Measurements from ENCODE around the gene TBL1XR1.
A peak's percentile ranks its signal among the peaks of the same experiment; 100 is the strongest.

The TBL1XR1 gene

DNA sequence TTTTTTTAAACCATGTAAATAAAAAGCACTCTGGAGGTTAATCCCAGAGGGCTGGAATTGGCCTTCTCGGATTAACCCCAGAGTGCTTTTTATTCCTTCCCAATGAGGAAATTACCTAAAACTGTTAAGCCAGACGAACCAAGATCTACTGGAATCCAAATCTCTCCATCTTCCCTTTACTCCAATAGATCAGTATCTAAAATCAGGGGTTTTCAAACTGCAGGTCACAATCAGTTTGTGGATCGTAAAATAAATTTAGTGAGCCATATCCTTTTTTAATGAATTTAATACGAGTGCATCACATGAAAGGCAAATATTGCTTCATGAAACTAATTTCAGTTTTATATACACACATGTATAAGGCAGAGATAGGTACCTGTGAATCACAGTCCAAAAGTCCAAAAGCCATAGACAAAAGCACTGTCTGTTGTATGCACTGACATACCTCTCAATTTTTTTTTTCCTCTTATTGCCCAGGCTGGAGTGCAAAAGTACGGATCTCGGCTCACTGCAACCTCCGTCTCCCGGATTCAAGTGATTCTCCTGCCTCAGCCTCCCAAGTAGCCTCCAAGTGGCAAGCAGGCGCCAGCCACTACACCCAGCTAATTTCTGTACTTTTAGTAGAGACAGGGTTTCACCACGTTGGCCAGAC lies 61.3 kb downstream of the TBL1XR1 start:
- peaks cover 0 to 2% of the 10 kb centered on the region in 2 donors for H3K9me3 Mint-ChIP-seq
- H3K4me1 Mint-ChIP-seq: peaks cover 31 to 77% of the 10 kb centered on the region in 2 donors

GRCh38 chr3:177134816-177135210 lies 62.5 kb downstream of the TBL1XR1 start:
- H3K27me3 Mint-ChIP-seq: no peaks in the 10 kb centered on the region
- H3K4me1 Mint-ChIP-seq: peaks cover 31 to 83% of the 10 kb centered on the region in 2 donors
- H3K4me3 Mint-ChIP-seq: no peak overlapping the region
- peaks cover 0 to 2% of the 10 kb centered on the region in 2 donors for H3K9me3 Mint-ChIP-seq
- no peak for DNase-seq
- H3K27ac Mint-ChIP-seq: no peak overlapping the region
- peaks cover 41 to 60% of the 10 kb centered on the region in 2 donors for H3K36me3 Mint-ChIP-seq
- no peak for ATAC-seq (replicated peaks)

More for the DNA sequence above, 61.3 kb downstream of the TBL1XR1 start:
- DNase-seq (no peak), ATAC-seq (replicated peaks) (no peak)
- Mint-ChIP-seq H3K27ac (no peak overlapping the region), H3K36me3 (peaks cover 40 to 59% of the 10 kb centered on the region in 2 donors), H3K27me3 (no peaks in the 10 kb centered on the region), H3K4me3 (no peak overlapping the region)

- H3K27ac Mint-ChIP-seq: peak overlapping the region; percentile 77
- H3K9me3 Mint-ChIP-seq: peaks cover 0 to 2% of the 10 kb centered on the region in 2 donors
- ATAC-seq (replicated peaks) (no peak), DNase-seq (no peak)
- no peaks in the 10 kb centered on the region for H3K27me3 Mint-ChIP-seq
- peaks cover 31 to 83% of the 10 kb centered on the region in 2 donors for H3K4me1 Mint-ChIP-seq
- H3K4me3 Mint-ChIP-seq: no peak overlapping the region
- H3K36me3 Mint-ChIP-seq: peaks cover 39 to 54% of the 10 kb centered on the region in 2 donors
Observed at GRCh38 chr3:177133860-177134815, 63.1 kb downstream of the TBL1XR1 start.

DNA sequence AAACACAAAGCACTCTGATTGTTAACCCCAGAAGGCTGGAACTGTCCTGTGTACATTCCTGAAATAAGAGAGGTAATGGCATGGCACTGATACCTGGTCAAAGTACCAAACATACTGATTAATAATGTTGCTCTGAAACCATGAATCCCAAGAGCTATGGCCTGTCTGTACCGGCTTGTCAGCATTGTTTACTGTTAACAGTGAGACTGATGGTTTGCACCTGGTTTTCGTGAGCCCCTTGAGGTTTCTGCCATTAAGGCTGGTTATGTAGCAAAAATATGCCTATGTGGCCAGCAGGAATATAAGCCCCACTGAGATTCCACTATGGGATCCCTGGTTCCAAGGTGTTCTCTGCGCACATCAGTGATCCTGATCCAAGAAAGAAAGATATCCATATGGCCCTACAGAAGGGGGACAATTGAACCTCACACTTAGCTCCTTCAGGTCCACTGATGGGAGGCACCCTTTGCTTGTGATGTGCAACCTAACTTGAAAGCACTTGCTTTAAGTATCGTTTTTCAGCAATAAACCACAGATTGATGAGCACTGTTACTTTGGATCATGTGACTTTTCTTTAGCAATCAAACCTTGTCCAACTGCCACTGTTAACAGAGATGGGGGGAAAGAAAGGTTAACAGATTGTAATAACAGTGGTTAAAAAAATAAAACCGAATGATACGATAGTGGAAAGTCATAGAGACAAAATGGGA lies 65.2 kb downstream of the TBL1XR1 start:
- ATAC-seq (replicated peaks) (no peak), DNase-seq (no peak)
- Mint-ChIP-seq H3K4me3 (no peak overlapping the region), H3K4me1 (peaks cover 26 to 78% of the 10 kb centered on the region in 2 donors), H3K27me3 (no peaks in the 10 kb centered on the region), H3K36me3 (peaks cover 37 to 55% of the 10 kb centered on the region in 2 donors), H3K9me3 (peaks cover 0 to 2% of the 10 kb centered on the region in 2 donors), H3K27ac (peak overlapping the region; percentile 68)

GRCh38 chr3:177127008-177127407 lies 70.3 kb downstream of the TBL1XR1 start:
- DNase-seq (no peak), ATAC-seq (replicated peaks) (no peak)
- no peak overlapping the region for H3K27ac Mint-ChIP-seq
- H3K27me3 Mint-ChIP-seq: no peaks in the 10 kb centered on the region
- peaks cover 21 to 47% of the 10 kb centered on the region in 2 donors for H3K36me3 Mint-ChIP-seq
- H3K4me1 Mint-ChIP-seq: peaks cover 26 to 72% of the 10 kb centered on the region in 2 donors
- H3K9me3 Mint-ChIP-seq: peaks cover 0 to 2% of the 10 kb centered on the region in 2 donors
- H3K4me3 Mint-ChIP-seq: no peak overlapping the region

- peaks cover 28 to 76% of the 10 kb centered on the region in 2 donors for H3K4me1 Mint-ChIP-seq
- ATAC-seq (replicated peaks) (no peak), DNase-seq (no peak)
- no peaks in the 10 kb centered on the region for H3K27me3 Mint-ChIP-seq
- H3K9me3 Mint-ChIP-seq: peaks cover 0 to 2% of the 10 kb centered on the region in 2 donors
- peaks cover 22 to 48% of the 10 kb centered on the region in 2 donors for H3K36me3 Mint-ChIP-seq
- no peak overlapping the region for H3K4me3 Mint-ChIP-seq
- H3K27ac Mint-ChIP-seq: no peak overlapping the region
Observed at GRCh38 chr3:177126015-177126773, 71.1 kb downstream of the TBL1XR1 start.

GRCh38 chr3:177124882-177125281 lies 72.4 kb downstream of the TBL1XR1 start:
- no peaks in the 10 kb centered on the region for H3K27me3 Mint-ChIP-seq
- no peak for ATAC-seq (replicated peaks)
- H3K9me3 Mint-ChIP-seq: peaks cover 0 to 2% of the 10 kb centered on the region in 2 donors
- H3K4me1 Mint-ChIP-seq: peaks cover 36 to 79% of the 10 kb centered on the region in 2 donors
- DNase-seq: no peak
- H3K36me3 Mint-ChIP-seq: peaks cover 18 to 48% of the 10 kb centered on the region in 2 donors
- no peak overlapping the region for H3K4me3 Mint-ChIP-seq
- H3K27ac Mint-ChIP-seq: no peak overlapping the region

GRCh38 chr3:177123822-177124221 lies 73.5 kb downstream of the TBL1XR1 start:
- Mint-ChIP-seq H3K36me3 (peaks cover 18 to 50% of the 10 kb centered on the region in 2 donors), H3K27me3 (no peaks in the 10 kb centered on the region), H3K4me1 (peaks cover 39 to 77% of the 10 kb centered on the region in 2 donors), H3K9me3 (peaks cover 0 to 2% of the 10 kb centered on the region in 2 donors), H3K4me3 (no peak overlapping the region), H3K27ac (peak overlapping the region; percentile 51)
- DNase-seq (no peak), ATAC-seq (replicated peaks) (no peak)

DNA sequence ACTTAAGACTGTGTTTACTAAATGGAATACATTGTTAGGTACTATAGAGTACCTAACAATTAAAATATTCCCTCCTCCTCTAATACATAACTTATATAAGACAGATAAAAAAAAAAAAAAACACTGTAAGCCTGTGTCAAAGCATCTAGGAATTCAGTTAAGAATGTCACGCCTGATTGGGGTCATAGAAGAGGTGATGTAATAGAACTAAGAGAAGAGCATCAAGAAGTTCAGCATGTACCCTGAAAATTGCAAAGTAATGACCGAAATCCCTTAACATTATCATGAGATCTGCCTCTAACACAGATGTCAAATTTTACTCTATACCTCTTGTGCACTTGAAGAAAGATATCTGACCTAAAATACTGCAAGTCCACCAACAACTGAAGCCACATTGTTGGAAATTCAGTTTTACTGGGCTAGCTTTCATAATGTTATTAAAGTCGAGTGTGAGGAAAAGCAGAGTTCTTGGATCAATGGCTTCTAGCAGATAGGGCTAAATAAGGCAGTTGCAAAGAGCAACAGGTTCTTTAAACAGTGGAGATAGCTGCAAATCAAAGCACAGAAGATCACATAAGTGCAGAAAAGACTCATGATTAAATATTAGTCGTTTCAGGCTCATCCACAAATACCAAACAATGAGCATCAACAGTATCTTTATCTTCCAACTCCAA lies 75.0 kb downstream of the TBL1XR1 start:
- Mint-ChIP-seq H3K4me1 (peaks cover 40 to 79% of the 10 kb centered on the region in 2 donors), H3K27ac (no peak overlapping the region), H3K4me3 (no peak overlapping the region), H3K27me3 (no peaks in the 10 kb centered on the region), H3K9me3 (peaks cover 0 to 2% of the 10 kb centered on the region in 2 donors), H3K36me3 (peaks cover 12 to 39% of the 10 kb centered on the region in 2 donors)
- ATAC-seq (replicated peaks) (no peak), DNase-seq (no peak)

DNA sequence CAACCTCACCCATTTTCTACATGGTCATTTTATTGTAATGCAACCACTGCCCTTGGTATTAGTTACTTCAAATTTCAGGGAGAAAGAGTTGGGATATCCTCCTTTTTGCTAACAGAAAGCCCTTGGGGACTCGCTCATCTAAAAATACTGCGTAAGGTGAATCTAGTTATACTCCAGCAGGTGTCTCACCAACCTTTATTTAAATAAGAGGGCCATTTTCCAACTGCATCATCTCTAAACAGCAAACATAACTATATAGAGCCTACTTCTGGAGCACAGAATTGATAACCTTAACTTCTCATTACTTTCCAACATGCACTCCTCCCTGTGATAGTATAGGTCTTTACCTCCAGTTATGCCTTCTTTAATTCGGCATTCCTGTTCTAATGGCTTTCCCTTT lies 77.5 kb downstream of the TBL1XR1 start:
- Mint-ChIP-seq H3K4me3 (no peak overlapping the region), H3K27me3 (no peaks in the 10 kb centered on the region), H3K4me1 (peaks cover 38 to 83% of the 10 kb centered on the region in 2 donors), H3K27ac (no peak overlapping the region), H3K9me3 (peaks cover 0 to 2% of the 10 kb centered on the region in 2 donors), H3K36me3 (peaks cover 17 to 38% of the 10 kb centered on the region in 2 donors)
- ATAC-seq (replicated peaks) (no peak), DNase-seq (no peak)

DNA sequence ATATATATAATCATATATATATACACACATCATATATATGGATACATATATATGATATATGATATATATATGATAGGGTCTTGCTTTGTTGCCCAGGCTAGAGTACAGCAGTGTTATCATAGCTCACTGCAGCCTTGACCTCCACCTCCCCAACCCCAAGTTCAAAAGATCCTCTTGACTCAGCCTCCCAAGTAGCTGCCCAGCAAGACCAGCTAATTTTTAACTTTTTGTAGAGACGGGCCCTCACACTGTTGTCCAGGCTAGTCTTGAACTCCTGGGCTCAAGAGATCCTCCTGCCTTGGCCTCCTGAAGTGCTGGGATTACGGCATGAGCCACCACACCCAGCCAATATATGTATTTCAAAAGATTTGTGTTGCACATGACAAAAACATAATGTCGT lies 83.0 kb downstream of the TBL1XR1 start:
- Mint-ChIP-seq H3K4me1 (peaks cover 36 to 74% of the 10 kb centered on the region in 2 donors), H3K36me3 (peaks cover 15 to 31% of the 10 kb centered on the region in 2 donors), H3K4me3 (no peak overlapping the region), H3K27me3 (no peaks in the 10 kb centered on the region), H3K27ac (no peak overlapping the region), H3K9me3 (no peaks in the 10 kb centered on the region)
- ATAC-seq (replicated peaks) (no peak), DNase-seq (no peak)

DNA sequence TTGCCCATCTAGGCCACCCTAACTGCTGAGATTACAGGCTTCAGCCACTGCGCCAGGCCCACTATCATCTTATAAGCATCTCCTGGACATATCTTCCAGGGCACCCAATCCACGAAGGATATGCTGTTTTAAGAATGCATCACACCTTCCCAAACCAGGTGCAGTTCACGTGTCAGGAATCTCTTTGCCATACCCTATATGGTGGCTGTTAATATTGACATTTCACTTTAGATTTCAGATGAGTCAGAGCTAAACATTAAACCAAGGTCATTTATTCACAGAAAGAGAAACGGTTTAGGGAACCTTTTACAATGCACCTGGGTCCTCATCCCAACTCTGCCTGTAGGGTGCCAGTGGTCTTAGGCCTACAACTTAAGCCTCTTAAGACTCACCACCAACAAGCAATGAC lies 85.7 kb downstream of the TBL1XR1 start:
- Mint-ChIP-seq H3K9me3 (no peaks in the 10 kb centered on the region), H3K4me1 (peaks cover 35 to 72% of the 10 kb centered on the region in 2 donors), H3K36me3 (peaks cover 15 to 31% of the 10 kb centered on the region in 2 donors), H3K27ac (no peak overlapping the region), H3K4me3 (no peak overlapping the region), H3K27me3 (no peaks in the 10 kb centered on the region)
- ATAC-seq (replicated peaks): peak; percentile 64
- no peak for DNase-seq

DNA sequence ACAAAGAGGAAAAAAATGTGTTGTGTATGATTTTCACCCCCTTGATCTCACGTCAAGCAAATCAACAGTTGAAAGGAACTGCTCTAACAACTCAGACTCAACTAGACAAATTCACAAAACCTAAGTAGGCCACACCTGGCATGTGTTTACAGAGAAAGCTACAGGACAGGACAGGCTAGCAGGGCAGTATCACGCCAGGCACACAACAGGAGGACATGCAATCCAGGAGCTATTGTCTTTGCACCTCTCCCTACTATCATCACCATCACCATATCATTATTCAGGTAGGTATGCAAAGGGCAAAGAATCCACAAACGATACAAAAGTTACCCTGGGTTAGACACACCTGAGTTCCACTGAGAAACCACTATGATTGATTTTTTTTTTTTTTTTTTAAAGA lies 86.4 kb downstream of the TBL1XR1 start:
- DNase-seq (no peak), ATAC-seq (replicated peaks) (peak in 1 of 2 donors; percentile 16)
- no peaks in the 10 kb centered on the region for H3K27me3 Mint-ChIP-seq
- peaks cover 11 to 26% of the 10 kb centered on the region in 2 donors for H3K36me3 Mint-ChIP-seq
- H3K9me3 Mint-ChIP-seq: no peaks in the 10 kb centered on the region
- H3K4me1 Mint-ChIP-seq: peaks cover 38 to 71% of the 10 kb centered on the region in 2 donors
- no peak overlapping the region for H3K27ac Mint-ChIP-seq
- no peak overlapping the region for H3K4me3 Mint-ChIP-seq

All from stimulated activated naive B cell treated with anti-CD40 and anti-IgM and Interleukin-4, amounts not matched to agents 10 μg/mL and 1 μg/mL and 100 μg/mL, for 72 hours (primary cell).